Activated CD4-positive, alpha-beta T cell treated with anti-CD3 and anti-CD28 coated beads for 48 hours (primary cell): ENCODE measurements around the gene FGD3.

Experiments
- DNase-seq: peaks from one replicate; pipeline ENCODE4 v3.0.0-alpha.2; 2020

Gene FGD3

DNA sequence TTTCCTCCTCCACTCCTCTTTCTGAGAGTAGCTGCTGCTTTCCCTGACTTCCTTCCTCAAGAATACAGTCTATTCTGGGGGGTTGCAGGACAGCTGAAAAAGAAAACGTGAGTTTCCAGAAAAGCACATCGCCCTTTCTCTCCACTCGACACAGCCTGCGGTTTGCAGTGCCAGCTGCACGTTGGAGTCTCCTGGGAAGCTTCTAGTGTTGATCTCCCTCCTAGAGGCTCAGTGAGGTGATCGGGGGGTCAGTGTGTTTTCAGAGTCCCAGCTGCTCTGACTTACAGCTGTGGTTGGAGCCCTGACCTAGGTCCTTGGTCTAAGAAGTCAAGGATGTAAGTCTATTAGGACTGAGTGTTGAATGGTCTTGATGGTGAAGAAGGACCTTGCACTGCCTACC is 86.2 kb downstream of the FGD3 start:
- no peak for DNase-seq

DNA sequence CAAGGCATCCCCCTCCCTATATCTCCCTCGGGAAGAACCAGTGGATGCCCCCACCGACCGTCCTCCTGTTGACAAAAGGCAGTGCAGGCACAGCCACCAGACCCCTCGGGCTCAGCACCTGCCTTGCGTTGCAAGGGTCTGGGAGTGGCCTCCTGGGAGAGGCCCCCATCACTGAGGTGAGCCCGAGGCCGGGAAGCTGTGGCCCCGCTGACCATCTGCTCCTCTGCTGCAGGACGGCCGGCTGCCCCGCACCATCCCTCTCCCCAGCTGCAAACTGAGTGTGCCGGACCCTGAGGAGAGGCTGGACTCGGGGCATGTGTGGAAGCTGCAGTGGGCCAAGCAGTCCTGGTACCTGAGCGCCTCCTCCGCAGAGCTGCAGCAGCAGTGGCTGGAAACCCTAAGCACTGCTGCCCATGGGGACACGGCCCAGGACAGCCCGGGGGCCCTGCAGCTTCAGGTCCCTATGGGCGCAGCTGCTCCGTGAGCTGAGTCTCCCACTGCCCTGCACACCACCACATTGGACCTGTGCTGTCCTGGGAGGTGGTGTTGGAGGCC is 87.9 kb downstream of the FGD3 start:
- no peak for DNase-seq

DNA sequence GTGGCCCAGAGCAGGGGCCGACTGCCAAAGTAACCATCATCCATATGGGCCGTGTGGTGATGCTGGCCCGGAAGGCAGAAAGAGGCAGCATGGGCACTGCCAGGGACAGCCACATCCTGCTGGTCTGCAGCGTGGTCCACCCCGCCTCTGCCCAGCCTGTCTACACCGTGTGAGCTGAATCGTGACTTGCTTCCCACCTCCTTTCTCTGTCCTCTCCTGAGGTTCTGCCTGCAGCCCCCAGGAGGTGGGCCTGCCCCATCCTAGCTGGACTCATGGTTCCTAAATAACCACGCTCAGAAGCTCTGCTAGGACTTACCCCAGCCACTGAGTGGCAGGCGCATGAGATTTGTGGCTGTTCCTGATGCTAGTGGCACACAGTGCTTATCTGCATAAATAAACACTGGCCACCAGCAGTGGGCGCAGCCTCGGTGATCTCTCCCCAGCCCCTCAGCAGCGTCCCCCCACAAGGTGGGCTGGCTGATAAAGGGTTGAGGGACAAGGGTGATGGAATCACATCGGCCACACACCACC is 88.6 kb downstream of the FGD3 start:
- DNase-seq: no peak

DNA sequence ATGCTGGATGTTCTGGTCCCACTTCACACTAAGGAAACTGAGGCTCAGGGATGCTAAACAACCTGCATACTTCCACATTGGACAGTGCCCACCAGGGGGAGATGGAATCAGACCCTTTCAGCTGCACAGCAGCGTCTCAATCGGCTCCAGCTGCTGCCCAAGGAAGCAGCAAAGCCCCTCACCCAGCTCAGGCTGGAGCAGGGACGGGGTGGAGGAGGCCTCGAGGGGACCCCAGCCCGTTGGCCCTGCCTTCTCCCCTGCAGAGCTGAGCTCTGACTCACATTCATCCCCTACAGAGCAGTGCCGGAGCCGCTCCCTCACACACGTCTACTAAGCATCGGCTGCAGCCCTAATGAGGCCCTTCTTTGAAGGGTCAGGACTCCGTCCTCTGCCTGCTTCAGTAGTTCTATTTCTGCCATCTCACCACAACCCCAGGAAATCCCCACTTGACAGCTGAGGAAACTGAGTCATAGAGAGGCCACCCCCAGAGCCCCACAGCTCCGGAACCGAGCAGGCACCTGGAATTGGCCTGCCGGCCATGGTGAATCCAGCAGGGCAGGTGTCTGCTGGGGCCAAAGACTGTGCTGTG is 89.7 kb downstream of the FGD3 start:
- no peak for DNase-seq

DNA sequence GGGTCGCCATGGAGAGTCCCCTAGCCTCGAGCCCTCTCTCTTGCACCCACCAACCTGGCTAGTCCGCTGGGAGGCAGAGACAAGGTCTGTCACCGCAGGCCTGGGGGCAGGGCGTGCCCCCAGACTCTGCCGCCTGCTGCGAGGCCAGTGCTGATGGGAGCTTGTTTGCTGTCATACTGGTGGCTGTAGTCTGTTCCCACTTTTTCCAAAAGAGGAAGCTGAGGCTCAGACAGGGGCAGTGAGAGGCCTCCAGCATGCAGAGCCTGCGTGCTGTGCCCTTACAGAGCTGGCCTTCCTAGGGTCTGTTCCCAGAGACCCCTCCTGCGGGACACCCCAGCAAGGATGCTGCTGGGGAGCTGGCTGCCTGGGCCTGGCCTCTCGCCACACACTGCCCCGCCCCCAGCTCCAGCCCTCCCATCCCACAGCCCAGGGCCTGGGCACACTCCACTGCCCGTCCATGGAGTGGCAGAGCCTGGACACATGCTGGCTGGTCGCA is 90.2 kb downstream of the FGD3 start:
- DNase-seq: no peak

DNA sequence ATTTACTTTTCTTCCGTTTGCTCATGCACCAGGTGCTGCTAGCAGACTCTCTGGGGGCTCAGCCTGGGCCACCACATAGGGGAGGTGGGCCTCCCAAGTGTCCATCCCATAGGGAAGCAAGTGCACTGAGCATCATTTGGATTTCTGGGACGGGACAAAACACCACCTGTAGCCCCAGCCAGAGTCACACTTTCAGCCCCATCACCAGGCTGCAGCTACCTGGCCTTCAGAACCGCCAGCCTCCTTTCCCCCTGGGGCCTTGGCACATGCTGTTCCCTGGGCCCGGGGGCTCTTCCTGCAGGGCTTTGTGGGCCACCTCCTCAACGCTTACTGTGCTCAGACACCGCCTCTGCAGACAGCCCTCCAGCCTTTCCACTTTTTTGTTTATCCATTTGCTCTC is 91.6 kb downstream of the FGD3 start:
- DNase-seq: no peak

DNA sequence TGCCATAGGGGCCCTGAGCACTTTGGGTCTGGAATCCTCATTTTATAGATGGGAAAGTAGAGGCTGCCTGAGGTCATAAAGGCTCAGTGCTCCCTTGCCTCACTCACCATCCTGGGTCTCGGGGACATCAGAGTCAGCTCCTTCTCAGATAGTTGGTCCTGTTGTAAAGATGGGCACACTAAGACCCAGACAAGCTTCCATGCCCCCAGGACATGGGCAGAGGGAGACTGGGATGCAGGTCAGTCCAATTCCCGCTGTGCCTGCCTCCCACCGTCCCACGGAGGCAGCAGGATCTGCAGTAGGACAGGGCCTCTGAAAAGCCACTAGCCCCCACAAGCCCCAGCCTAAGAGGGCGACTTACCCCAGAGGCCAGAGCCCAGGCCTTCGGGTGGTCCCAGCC is 92.1 kb downstream of the FGD3 start:
- DNase-seq: no peak

DNA sequence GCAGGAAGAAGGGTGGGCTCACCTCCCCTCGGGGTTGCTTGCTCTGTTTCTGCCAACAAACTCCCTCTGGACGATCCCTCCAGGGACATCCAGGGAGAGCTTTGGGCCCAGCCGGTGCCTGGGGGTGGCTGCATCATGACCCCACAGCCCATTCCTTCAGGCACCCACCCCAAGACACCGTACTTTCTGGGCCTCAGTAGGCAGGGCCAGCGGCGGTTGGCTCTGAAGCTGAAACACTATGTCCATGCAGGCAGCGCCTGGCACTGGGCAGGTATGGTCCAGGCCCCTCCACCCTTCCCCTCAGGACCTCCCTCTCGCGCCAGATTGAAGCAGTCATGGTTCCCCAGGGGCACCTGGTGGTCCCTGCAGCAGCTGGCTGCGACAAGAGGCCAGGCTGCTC is 92.7 kb downstream of the FGD3 start:
- DNase-seq: no peak

DNA sequence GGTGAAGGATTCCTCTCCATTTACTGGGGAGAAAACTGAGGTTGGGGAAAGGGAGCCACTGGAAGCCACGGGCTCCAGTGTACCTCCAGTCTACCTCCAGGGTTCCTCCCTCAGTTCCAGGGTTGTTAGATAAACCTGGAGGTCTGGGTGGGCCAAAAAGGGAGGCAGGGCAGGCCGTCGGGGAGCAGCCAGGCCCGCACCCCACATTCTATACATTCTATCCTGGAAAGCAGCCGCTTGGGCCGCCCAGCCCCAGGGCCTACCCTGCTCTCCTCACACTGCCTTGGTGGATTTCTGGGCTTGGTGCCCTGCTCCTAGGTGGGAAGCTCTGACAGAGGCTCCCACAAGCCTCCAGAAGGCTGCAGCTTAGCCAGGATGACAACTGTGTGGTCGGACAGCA is 93.1 kb downstream of the FGD3 start:
- no peak for DNase-seq

DNA sequence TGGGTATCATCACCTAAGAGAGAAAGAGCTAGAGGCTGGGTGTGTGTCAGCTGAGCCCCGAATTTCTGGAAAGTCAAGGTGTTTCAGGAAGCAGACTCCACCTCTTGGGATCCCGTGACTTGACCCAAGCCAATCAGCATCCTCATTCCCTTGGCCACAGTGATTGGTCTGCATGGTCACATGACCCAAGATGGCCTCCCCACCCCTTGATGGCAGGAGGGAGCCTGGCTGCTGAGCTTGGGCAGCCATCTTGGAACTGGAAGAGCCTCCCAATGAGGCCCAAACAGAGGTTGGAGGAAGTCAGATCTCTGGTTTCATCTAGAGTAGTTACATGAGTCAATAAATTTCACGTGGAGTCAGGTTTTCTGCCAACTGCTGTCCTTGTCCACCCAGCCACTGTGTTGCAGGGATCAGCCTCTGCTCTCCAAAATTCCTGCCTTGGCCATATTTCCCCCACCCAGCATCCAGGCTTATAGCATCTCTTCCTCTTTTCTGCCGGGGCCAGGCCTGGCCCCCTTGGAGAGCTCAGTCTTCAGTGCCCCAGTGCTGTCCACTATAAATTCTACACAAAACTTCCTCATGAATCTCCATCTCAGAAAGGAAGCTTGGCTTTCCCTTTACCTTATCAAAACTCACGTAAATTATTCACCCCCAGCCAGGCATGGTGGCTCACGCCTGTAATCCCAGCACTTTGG is 93.9 kb downstream of the FGD3 start:
- DNase-seq: peak; percentile 64

DNA sequence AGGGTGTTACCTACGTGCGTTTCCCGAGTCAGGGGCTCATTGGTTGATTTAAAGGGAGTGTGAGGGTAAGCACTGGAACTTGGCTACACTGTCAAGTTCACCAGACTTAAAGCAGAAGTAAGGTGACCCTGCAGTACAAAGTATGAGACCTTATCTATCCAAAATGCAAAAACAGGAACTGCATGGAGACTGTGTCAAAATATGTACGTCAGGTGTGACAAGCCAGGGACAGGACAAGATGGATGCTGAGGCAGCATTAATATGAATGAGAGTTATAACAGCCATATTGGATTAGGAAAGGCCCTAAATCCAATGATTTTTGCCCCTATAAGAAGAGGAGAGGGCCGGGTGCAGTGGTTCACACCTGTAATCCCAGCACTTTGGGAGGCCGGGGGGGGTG is 95.8 kb downstream of the FGD3 start:
- no peak for DNase-seq

DNA sequence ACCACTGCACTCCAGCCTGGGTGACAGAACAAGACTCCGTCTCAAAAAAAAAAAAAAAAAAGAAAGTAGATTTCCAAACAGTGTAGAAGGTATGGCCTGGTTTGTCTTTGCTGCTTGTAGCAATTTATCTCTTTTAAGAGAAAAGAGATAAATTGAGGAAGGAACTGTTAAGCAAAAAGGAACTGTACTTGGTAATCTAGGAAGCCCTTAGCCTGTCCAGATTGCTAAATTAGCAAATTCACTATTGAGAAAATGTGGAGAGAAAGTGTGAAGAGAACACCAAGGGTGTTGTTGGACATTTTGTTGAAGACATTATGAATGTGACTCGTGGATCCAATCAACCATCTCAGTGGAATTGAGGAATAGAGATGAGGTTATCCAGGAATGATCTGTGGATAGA is 98.2 kb downstream of the FGD3 start:
- no peak for DNase-seq

DNA sequence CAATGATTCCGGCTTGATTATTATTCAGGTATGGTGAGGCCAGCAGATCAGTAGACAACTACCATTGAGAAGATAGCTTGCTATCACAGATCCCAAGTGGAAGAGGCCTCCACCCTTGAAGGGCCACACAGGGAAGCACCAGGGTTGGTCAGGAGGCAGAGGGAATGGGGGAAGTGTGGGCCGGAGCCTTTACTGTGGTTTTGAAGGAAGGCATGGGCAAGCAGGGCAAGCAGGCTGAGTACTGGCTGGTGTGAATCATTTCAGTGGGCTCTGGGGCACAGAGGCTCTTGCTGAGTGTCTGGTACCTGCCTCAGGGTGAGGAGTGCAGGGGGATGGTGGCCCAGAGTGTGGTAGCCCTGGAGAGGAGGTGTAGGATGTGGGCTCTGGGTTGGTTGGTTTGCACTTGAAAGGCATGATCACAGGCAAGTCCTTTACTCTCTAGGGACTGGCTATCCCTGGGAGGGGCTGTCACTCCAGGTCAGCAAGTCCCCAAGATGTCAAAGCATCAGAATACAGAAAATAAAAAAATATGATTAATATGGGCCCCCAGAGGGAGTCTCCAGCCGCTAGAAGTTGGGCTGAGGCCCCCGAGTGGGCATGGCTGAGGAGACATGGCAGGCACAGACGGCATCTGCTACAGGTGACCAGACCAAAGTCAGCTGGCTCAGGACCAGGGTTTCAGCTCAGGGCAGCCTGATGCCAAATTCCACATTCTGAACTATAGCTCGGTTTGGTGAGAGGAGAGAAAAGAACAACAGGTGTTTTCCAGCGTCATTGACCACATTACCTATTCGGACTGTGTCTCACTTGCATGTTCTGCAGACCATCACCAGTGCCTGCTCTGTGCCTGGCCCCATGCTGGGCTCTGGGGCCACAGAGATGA is 101.5 kb downstream of the FGD3 start:
- DNase-seq: no peak

DNA sequence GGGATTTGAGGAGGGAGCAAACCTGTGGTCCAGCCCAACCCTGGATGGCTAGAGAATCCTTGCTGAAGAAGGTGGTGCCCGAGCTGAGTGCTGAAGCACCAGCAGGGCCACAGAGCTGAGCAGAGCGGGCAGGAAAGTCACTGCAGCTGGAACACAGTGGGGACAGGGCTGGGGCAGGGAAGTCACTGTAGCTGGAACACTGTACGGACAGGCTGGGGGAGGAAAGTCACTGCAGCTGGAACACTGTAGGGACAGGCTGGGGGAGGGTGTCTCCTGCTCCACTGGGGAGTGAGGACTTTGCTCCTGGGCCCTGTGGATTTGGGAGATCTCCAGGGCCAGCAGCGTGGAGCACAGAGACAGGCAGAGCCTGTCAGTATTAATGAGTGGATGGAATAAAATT is 102.2 kb downstream of the FGD3 start:
- DNase-seq: no peak

DNA sequence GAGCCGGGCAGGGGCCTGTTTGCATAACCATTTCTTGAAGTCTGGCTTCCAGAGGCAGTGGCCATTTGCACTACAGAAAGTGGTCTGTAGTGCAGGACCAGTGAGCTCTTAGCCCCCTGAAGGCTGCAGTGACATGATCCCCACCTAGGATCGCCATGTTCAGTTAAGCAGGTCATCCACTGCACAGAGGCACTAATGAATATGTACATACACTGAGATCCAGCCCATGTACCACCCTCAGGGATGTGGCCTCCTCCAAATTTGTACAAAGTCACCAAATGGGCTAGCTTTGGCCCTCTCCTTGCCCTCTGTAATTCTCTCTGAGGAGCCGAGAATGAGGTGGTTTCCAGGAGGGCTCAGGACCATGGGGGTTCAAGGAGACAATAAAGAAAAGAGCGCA is 102.9 kb downstream of the FGD3 start:
- no peak for DNase-seq

DNA sequence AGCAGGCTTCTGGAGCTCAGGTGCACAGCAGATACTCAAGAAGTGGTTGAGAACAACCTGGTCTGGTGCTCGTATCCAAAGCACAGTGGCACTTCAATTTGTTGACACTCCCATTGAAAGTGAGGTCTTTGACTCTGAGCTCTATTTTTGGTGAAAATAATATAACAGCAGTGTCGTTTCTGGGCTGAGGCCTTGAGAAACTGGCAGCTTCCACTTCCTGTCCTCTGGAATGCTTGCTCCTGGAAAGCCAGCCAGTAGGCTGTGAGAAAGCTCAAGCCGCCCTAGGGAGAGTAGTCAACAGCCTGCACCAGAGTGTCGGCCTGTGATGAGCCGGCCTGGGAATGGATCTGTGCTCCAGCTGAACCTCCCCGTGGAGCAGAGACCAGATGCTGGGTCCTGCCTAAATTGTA is 104.4 kb downstream of the FGD3 start:
- no peak for DNase-seq

DNA sequence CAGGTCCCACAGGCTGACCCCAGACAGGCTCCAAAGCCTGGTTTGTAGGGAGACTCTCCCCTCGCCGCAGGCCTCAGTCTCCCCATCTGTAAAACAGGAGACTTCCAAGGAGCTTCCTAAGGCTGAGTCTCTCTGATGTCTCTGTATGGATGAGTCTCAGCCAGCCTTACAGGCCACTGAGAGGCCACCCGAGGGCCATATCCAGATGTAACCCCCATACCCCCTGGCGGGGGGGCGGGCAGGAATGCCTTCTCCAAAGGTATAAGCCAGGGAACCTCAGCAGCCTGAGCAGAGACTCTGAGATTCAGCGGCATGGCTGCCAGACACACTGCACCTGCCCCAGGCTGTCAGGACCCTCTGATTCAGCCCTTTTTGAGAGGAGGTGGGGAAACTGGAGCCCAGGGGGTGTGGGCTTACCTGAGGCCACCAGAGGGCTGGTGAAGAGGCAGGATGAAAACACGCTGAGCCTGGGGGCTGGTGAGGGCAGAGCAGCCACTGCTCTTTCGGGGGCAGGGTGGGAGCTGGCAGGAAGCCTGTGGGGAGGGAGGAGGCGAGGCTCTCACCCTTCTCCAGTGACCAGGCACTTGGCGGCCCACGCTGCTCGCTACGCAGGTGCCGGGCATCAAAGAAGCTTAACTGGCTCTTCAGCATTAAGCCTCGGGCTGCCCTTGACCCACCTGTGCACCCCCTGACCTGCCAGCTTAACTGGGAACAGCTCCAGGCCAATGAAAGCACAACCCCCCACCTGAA is 105.6 kb downstream of the FGD3 start:
- no peak for DNase-seq

DNA sequence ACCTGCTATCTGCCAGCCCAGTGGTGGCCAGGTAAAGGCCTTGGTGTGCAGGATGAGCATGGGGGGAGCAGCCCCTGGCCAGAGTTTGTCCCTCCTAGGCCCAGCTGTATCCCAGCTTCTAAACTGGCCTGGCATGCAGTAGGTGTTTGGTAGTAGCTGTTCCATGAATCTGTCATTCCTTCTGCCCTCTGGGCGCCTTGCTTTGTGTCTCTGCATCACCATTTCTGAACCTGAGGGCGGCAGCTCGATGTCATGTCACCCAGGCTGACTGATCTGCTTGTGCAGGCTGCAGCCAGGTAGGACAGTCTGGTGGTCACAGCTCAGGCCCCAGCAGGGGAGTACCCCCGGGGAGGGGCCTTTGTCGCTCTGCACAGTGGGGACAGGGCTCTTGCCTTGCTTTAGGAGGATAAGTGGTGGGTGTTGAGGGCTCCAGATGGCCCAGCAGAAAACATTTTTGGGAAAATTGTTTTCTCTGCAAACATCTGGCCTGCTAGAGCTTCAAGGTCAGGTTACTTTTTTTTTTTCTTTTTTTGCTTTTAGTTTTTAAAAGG is 106.5 kb downstream of the FGD3 start:
- DNase-seq: no peak

DNA sequence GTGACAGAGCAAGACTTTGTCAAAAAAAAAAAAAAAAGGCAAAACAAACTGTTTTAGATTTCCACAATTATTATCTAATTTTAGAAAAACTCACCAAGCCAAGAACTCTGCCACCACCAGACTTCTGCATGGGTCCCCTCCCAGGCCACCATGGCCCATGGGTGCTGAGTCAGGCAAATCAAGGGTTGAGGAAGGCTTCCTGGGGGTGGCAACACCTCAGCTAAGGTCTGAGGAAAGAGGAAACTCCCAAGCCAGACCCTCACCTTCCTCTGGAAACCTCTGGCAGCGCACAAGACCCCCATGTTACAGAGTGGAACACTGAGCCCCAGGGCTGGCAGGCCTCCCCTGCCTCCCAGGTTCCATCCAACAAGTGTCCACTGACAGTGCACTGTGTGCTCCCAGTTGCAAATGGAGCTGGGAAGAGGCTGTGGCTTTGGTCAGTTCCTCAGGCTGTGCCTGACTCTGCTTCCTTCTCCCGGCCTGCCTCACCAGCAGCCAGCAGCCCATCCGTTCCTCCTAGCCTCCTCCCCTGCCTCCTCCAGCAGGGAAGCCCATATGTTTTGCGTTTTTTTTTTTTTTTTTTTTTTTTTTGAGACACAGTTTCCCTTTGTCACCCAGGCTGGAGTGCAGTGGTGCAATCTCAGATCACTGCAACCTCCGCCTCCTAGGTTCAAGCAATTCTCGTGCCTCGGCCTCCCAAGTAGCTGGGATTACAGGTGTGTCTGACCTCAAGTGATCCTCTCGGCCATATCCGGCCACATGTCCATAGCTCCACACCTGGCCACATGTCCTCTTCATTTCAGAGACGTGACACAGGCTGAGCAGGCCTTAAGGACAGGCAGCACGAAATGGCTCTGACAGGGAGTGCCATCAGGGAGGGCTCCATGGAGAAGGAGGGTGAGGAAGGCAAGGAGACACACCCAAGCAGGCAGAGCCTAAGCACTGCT is 107.7 kb downstream of the FGD3 start:
- DNase-seq: no peak

DNA sequence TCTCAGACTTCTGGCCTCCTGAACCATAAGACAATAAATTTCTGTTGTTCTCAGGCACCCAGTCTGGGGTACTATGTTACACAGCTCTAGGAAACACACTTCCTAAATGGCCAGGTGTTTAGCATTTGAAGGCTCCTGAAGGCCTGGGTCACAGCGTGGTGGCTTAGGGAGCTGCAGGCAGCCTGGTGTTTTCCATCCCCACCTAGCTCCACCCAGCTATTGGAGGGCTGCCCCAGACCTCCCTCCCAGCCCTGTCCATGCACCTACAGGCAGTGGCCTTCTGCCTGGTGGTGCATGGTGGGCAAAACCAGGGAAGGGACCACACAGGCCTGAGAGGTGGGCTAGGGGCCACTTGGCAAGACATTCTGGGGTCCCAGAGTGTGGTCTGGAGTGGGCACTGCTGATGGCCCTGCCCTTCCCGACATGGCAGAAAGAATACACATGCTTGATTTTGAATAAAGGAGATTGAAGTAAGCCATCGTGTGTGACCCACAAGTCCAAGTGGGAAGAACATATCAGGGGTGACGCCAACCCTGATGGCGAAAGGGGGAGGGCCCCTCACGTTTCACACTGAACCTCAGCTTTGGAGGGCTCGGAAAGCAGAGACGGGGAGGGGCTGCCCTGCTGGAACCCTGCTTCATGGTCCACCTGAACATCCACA is 109.8 kb downstream of the FGD3 start:
- DNase-seq: no peak
